GM19468 (cell line): Measurements from ENCODE around the gene CAPZB.

Source experiments
- ATAC-seq: cut with Tn5 transposase; IDR thresholded peaks from one replicate; pipeline ENCODE4 v1.9.1; 2021; ENCODE audit warnings: mild to moderate bottlenecking, moderate library complexity, moderate number of reproducible peaks; ENCODE audit not compliant: unreplicated experiment; ENCODE audit errors: extremely low read depth

CAPZB gene

DNA sequence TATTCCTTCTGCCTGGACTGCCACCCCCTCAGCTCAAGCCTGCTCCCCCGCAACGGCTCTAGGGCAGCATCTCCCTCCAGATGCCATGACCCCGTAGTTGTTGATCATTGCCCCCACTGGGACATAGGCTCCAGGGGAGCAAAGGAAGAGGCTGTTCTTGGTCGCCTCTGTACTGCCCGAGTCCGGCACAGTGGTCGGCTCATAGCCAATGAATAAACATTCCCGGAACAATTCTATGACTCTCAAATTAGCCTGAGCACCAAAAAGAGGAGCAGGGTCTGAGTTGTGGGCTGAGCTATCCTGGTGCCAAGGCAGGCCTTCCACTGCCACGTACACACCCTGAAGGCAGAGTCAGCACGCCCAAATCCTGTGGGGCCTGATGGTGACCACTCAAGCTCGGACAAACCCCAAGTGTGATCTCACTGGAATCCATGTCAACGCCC is 33.1 kb downstream of the CAPZB start:
- no peak for ATAC-seq

DNA sequence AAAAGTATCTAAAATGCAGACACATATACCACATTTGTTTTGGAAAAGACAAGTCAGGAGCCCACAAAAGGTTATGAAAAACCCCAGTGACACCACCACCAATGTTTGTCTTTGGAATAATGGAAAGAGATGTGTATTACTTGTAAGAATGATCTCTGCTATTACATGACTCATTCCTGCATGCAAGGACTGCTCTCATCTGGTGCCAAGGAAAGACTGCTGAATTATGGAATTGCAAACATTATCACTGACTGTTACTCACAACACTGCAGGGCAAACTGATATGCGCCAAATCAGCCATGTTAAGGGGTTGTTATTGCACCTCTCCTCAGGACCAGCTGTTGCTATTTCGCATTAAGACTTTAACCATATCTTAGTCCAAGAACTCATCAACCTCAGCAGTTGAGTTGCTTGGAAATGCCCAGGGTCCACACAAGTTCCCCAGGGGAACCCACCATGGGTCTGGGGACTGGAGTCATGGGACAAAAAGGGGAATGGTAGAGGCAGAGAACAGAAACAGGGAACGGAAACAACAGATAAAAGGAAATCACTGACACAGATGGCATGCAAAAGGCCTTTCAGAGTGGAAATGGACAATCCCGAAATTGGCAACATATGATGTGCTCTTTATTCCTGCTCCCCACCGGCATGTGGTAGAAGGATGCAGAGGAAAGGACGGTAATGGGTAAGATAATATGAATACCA is 34.4 kb downstream of the CAPZB start:
- ATAC-seq, result no peak

DNA sequence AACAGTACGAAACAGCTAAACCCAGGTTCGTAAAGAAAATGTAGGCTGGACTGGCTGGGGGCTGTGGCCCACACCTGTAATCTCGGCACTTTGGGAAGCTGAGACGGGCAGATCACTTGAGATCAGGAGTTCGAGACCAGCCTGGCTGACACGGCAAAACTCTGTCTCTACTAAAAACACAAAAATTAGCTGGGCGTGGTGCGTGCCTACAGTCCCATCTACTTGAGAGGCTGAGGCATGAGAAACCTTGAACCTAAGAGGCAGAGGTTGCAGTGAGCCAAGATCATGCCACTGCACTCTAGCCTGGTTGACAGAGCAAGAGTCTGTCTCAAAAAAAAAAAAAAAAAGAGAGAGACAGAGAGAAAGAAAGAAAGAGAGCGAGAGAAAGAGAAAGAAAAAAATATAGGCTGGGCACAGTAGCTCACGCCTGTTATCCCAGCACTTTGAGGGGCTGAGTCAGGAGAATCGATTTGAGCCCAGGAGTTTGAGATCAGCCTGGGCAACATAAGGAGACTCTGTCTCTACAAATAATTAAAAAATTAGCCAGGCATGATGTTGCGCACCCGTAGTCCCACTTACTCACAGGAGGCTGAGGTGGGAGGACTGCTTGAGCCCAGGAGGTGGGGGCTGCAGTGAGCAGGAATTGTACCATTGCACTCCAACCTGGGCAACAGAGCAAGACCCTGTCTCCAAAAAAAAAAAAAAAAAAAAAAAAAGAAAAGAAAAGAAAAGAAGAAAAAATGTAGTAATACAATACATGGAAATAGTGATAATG is 35.7 kb downstream of the CAPZB start:
- no peak for ATAC-seq

DNA sequence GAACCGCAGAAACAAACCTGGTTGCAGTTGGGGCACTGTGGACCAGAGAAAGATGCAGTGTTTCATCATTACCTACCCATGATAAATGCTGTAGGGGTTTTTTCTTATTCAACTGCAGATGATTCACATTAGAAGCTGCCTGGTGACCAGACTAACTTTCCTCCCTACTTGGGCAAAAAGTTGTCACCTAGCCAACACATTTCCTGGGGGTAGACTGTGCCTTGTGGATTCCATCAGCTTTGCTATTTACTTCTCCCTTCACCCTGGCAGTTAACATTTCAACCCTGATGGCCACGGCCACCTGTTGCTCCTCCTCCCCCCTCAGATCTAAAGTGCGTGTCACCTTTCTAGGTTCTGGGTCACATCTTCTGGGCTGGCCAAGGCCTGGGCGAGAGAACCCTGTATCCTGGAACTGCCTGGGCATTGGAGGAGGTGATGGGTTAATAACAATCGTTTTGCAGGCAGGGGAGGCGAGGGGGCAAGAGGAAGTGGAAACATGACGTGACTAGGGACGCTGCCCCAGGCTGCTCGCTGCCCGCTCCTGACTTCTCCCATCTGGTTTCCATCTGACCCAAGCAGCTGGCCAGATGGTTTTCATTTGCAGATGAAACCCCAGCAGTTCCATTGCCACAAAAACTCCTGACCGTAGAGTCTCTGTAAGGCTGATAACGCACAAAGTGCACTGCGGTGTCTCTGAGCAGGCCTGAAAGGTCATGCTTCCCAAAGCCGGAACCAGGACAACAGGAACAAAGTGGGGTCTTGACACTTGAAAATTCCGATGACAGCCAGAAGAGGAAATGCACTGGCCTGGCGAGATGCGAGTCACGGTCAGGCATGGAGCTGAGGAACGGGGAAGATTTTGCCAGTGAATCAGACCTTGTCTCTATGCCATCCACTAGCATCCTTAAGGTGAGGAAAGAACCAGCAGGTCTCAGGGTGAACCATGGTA is 36.6 kb downstream of the CAPZB start:
- ATAC-seq, result no peak

DNA sequence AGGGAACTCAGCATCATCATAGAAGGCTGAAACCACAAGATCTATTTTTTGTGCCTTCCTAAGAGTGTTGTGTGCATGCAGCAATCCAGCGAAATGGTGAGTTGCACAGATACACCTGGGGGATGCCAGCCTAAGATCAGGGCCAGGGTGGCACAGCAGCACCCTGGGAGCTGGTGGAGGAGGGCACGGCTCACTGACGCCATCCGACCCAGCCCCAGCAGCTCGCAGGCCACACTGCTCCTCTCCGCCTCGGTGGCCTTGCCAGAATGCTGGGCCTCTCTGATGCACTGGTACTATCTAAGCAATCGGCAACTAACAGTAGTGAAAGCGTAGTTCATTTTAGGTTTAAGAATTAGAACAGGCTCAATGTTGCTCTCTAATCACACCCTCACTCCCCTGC is 37.8 kb downstream of the CAPZB start:
- ATAC-seq, result no peak

DNA sequence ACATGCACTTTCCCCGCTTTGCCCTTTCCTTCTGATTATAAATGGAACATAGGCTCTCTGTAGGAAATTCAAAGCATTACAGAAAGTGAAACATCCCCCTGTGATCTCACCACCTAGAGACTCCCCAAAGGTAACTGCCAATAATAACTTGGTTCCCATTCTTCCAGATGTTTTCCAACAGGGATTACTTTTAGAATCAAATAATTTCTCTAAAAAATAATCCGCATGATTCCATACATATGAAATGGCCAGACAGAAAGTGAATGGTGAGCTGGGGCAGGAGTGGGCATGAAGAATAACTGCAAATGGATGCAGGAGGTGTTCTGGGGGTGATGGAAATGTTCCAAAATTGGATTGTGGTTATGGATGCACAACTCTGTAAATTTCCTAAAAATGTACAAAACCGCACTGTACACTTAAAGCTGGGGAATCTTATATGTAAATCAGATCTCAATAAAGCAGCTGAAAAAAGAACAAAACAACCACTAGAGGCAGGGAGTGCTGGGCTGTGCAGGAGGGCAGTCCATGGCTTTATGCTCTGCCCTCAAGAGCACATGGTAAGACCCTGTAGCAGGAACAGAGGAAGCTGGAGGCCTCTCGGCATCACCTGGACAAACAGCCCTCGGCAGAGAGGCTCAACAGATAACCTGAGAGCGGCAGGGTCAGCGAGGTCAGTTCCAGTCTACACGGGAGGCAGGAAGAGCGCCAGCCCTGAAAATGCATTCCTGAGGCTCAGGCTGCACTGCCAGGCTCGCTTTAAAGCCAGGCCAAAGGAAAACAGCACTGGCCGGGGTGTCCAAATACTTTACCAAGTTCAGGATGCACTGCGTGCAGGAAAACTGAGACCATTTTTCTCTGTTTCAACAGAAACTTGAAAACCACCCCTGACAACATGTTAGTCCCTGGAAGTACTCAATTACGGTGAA is 39.7 kb downstream of the CAPZB start:
- no peak for ATAC-seq

DNA sequence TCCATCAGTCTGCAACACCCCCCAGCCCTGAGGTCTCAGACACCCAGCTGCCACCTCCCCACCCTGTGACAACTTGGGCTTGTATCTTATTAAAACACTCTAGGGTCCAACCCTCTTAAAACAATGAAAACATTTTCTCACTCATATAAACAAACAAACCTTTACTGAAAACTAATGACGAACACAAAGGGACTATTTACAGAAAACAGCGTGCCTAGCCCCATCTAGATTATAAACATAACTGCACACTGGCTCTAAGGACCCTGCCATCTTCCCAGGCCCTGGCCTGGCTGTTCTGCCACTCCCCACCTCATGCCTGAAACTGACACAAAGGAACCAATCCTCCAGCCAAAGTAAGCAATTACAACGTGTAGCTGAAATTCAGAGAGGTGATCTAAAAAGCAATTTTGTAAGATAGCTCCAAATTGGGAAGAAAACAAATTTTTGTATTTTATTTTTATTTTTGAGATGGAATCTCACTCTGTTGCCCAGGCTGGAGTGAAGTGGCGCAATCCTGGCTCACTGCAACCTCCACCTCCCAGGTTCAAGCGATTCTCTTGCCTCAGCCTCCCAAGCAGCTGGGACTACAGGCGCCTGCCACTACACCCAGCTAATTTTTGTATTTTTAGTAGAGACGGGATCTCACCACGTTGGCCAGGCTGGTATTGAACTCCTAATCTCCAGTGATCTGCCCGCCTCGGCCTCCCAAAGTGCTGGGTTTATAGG is 40.9 kb downstream of the CAPZB start:
- no peak for ATAC-seq

DNA sequence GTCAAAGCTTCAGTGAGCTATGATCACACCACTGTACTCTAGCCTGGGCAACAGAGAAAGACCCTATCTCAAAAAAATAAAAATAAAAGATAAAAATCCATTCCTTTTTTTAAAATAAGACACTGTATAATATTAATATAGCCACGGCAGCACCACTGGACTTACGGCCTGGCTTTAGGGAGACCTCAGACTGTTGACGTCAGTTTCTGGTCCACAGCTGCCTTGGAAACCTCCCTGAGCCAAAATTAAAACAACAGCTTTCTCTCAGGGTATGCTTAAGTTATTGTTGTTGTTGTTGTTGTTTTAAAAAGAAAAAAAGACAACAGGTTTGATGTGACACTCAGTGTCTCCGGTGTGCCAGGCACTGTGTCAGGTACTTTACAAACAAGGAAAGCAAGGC is 42.0 kb downstream of the CAPZB start:
- ATAC-seq, result no peak

DNA sequence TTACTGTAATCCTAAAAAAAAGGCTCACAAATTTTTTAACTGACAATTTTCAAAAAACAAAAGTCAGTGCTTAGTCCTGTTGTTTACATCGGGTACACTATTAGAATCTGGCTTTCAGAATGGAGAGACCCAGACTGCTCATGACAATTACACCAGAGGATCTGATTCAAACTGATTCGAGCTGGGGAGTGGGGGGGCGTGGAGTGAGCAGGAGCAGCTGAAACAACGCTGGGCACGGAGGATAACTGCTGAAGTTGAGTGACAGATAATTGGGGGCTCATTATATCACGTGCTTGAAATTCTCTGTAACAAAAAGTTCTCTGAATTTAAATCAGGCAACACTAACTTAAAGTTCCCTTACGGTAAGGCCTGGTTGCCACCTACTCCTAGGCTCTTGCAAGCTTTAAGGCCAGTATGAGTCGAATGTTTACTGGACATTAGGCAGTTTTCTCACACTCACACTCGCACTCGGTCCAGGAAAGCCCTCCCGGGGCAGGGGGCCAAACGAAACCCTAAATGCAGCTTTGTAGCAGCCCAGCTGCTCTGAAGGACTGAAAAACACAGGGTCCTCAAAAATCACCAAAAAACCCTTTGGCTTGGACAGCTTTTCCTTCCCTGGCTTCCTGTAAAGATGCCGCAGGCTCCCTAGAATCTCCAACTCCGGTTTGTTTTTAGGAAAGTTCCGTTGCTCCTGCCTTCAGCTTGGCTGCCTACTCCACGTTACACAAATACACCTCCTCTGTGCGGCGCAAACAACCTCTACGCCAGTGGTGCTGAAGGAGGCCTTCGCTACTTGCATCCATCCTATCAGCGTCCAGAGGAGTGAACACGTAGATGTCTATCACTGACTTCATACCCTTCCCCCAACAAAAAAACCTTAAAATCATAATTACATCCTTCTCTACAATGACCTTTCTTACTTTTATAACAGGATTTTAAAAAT is 42.9 kb downstream of the CAPZB start:
- ATAC-seq, result no peak

DNA sequence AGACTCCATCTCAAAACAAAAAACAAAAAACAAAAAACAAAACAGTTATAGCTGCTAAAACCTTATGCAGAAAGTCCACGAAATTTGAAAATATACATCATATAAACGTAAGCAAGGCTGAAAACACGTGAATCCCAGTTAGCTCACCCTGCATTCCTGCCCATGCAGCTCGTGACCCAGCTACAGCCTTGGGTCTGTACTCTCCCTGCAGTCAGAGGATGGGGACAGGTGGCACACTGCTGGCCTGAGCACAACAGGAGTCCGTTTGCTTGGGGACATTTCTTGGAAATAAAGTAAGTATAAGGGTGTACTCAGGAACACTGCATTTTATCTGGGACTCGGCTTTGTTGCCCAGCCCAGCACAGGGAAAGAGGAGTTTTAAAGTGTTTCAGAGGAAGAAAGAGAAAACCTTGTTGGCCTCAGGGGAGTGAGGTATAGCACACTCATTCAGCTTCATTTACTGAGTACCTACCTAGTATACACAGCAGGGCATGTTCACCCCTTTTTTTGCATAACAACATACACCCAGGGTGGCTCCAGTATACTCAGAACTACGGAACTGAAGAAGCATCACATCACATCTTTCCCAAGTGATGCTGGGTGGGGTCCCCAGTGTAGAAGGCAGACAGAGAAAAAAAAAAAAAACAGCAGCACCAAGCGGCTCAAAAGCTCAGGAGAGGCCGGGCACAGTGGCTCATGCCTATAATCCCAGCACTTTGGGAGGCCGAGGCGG is 44.1 kb downstream of the CAPZB start:
- ATAC-seq, result no peak

DNA sequence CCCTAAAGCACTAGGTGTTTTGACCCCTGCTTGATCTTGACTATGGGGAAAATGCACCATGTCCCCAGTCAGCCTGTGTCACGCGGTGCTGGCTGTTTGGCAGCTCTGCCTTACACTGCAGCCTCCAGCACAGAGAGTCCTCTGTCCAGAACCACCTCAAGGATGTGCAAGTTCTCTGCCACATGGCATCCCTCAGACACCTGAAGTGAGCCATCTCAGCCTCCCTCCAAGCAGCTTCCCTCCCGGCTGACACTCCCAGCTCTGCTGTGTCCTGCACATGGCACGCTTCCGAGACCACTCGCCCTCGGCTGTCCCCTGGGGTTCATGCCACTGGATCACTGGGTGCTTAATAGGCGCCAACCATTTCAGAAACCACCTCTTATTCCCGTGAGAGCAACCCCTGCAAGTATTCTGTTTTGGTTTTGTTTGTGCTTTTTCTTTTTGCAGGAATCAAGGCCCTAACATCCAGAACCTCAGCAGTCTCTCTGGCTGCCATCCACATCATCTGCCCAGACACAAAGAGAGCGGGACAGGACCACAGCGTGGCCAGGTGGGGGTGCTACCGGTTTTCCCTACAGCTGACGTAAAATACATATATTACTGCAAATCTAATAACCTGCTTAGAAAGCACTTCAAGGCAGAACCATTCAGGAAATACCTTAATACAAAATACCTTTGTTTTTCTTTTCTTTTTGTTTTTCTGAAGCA is 45.7 kb downstream of the CAPZB start:
- no peak for ATAC-seq

DNA sequence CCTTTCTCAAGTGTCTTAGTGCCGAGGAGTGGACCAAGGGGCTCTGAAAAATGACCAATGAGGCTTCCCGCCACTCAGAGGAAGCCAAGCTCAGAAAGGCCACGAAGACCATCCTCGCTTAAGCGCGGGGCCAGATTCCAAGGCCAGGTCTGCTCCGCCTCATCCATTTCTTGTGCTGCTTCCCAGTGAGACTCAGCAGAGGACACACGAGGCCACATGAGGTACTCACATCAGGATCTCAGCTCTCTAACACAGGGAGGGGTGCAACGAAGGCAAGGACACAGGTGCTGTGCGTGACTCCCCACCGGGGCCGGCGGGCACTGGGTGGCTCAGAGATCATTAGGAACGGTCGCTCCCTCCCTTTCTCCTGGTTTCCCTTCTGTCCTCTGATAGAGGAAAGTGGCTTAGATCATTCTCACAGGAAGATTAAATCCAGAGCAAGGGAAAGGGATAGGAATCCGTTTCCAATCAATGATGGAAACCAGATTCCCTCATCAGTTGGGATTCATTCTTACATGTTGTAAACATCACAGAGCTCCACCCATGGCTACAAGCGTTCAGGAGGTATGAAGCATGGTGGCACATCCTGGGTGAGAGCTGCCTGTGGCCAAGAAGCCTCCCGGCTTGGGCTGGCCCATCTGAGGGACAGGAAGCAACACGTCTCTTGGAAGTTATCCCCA is 46.7 kb downstream of the CAPZB start:
- no peak for ATAC-seq

DNA sequence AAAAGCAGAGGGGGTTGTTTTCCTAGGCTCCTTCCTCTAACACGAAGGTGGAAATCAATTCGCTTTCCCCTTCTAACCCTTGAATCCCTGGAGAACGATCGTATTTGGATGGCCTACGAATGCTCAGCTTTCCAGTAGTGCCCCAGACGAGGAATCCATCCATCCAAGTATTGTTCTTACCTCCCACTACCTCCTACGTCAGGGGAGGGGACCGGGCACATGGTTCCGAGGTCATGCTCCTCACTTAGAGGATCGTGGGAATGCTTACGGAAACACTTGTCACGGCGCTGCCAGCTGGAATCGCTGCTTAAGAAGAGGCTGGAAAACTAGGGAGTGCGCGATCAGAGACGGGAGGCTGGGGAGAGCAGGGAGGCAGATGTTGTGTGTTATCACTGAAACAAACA is 47.4 kb downstream of the CAPZB start:
- no peak for ATAC-seq

DNA sequence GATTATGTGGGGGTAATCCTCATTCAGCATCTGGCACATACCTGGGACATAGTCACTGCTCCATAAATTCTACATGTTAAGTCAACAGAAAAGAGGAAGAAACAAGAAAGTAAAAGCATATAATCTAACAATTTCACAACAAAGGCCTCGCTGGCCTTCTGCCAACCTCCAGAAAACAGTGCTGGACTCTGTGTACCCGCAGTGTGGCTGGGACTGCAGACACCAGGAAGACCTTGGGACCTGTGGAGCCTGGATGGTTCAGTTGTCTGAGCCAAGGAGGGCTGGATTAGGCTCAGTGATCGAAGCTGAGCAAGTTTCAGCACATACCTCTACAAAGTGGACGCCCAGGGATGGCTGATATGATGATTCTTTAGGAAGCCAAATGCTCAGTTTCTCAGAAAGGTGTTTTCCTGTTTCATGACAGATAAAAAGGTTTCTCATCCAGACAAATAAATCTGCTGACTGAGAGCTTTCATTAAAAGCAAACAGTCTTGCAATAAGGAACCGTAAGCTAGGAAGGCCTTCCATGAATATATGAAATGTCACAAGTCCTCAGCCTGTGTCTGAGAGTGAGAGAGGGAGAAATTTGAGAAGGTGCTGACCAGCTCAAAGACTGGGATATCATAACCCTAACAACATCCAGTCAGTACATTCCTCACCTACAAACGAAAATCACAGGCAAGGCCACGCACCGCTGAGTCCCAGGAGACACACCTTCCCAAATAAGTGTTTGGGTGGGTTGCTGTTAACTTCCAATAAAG is 48.4 kb downstream of the CAPZB start:
- ATAC-seq, result no peak

DNA sequence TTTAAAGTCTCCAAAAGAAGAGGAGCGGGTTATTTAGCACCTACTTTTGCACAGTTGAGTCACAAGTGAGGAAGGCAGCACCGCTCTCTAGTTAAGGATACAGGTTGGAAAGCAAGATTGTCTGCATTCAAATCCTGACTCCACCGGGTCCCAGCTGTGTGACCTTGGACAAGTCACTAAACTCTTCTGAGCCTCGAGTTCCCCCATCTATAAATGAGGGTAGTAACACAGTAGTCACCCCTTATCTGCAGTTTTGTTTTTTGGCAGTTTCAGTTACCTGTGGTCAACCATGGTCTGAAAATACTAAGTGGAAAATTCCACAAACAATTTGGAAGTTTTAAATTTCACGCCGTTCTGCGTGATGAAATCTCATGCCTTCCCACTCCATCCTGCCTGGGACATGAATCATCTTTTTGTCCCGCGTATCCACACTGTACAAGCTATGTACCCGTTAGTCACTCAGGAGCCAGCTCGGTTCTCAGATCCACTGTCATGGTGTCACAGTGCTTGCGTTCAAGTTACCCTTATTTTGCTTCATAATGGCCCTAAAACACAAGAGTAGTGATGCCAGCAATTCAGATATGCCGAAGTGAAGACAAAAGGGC is 49.4 kb downstream of the CAPZB start:
- ATAC-seq, result no peak
